NCI-H2196 (cell line): Measurements from ENCODE around the gene RFX6.

Experiments
- DNase-seq: peaks from one replicate; lab custom pipeline; 2025; ENCODE audit not compliant: unreplicated experiment; lab: John Stamatoyannopoulos, UW

Gene RFX6

DNA sequence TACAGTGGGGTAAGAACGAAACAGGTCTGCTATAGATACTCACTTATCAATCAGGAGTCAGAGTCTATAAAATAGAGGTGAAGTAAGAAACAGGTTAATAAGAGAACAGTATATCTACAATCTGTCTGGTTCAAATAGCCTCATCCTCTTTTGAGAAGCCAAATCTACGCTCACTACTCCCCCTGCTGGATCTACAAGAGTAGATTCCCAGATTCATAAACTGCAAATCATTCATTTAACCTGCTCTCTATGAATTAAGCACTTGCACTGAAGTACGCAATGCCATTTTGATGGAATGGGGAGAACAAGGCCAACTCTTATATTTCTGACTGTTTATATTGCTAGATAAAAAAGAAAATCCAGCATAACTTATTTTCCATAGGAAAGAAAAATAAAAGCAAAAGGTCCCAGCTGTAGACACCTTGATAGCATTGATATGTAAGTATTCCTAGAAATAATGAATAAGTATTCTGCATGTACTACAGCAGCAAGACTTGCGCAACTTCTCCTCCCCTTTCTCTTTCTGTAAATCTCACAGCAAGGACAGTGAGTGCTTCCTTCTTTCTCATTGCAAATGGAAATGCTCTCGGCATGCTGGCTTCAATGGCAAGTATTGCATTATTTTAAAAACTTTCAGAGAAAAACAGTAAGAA is 92.3 kb downstream of the RFX6 start:
- peak; percentile 43 for DNase-seq

DNA sequence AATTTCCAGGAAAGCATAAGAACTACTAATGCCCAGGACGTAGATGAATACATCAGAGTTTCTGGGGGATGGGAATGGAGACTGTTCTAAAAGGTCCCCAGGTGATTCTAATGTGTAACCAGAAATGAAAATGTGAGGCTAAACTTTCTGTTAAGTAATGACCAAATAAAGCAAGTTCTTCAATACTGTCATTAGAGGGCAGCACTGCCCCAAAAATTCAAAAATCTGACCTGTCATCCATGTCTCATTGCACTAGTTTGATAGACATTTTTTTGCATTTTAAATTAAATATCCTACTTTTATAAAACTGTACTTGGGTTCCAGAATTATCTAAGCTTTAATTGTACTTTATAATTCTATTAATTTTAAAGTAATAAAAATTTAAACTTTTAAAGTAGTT is 94.9 kb downstream of the RFX6 start:
- DNase-seq: peak; percentile 44

DNA sequence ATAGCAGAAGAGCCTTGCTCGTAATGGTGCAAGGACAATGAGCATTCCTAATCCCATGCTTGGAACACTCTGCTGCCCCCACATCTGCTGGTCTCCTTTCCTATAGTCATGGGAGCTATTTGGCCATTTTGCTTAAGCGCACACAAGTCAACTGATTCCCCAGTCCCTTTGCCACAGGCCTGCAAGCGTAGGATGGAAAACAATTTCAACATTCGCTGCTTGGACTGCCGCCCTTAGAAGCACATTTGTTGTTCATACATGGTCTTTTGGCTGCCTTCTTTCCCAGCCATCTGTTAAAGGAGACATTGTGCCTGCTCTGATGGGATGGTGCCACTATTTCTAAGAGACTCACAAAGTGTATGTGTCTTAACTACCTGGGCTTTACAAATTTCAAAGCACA is 96.9 kb downstream of the RFX6 start:
- DNase-seq: no peak

DNA sequence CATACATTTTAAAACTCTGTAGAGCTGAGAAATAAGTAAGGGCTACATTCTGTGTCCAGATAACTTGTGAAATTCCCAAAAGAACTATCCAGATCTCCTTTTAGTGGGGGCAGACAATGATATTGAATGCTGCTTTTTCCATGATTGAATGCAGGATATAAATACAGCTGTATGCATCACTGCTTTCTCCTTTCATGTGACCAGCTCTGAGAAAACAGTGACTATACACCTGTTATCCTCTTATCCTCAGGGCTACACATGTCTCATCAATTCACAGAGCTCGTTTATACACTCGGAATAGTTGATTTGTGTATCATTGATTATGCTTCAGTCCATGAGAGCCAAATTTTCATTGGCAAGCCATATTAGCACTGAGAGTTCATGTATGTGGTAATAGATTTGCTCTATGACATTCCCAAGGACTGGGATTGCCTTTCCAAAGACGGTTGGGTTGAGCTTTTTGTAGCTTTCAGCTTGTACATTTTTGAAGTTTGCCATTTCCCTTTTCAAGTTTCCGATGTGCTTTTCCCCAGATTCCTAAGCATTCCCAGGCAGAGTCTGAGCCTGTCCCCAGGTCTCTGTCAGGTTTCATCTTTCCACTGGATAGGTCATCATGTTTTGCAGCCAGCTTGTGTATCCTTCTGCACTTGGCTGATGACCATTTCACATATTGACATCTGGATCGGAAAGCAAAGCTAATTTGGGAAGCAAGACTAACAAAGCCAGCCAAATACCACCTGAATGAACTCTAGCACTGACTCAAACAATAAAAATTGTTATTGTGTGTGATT is 97.7 kb downstream of the RFX6 start:
- no peak for DNase-seq

DNA sequence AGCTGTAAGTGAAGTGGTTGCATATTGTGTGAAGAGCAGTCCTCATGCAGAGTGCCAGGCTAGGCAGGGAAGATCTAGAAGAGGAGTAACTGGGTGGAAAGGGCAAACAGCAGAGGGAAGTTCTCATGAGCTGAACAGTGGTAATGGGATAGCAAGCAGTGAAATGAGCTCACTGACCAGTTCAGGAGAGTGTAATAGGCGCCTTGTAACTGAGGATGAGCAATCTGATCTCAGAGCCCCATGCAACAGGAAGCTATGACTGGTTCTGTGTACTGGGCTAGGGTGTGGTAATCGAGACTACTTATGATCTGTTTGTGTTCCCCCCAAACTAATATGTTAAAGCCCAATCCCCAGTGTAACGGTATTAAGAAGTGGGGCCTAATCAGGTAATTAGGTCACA is 98.6 kb downstream of the RFX6 start:
- DNase-seq: no peak

DNA sequence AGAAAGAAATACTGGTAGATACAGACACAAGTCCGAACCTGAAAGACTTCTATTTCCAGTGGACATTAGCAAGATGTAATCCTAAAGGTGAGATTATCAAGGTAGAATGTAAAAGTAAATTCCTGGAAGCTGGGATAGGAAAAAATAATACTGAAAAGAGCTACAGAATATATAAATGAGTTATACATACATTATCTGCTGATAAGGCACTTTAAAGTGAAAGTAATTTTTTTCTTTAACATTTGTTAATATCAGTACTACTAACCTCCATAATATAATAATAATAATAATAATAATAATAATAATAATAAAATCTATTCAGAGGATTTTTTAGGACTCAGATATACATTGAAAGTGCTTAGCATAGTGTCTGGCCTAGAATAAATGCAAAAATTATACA is 102.5 kb downstream of the RFX6 start:
- DNase-seq: no peak
